Fibroblast of lung (primary cell): ENCODE measurements around the gene VPS37D. TPM values are rescaled to one million over a fixed set of nuclear protein-coding genes. Genes with fewer than 3 reads are reported as not detected.

Source experiments
- DNase-seq, 2 donors: peaks; one replicate each; pipeline versions ENCODE4 v3.0.0 to v3.0.0-alpha.2; 2010; ENCODE audit warnings: low read depth in 2 of 2
- H2AFZ ChIP-seq: 2 replicates; pipeline ENCODE4 v1.5.1; 2012; ENCODE audit warnings: low read length, control low read depth, inconsistent platforms
- H3K27ac ChIP-seq: 2 replicates; pipeline ENCODE4 v1.5.1; 2011; ENCODE audit warnings: low read length, control low read depth; ENCODE audit not compliant: insufficient read depth
- H3K27me3 ChIP-seq: 2 replicates; pipeline ENCODE4 v1.5.1; 2011; ENCODE audit warnings: mild to moderate bottlenecking, low read length; ENCODE audit not compliant: control insufficient read depth, insufficient read depth
- H3K36me3 ChIP-seq: 2 replicates; pipeline ENCODE4 v1.5.1; 2011; ENCODE audit warnings: low read length; ENCODE audit not compliant: control insufficient read depth, insufficient read depth
- H3K4me1 ChIP-seq: 2 replicates; pipeline ENCODE4 v1.5.1; 2011; ENCODE audit warnings: low read length; ENCODE audit not compliant: control insufficient read depth, insufficient read depth; ENCODE audit errors: extremely low read depth
- H3K4me2 ChIP-seq: 2 replicates; pipeline ENCODE4 v1.5.1; 2011; ENCODE audit warnings: low read length, control low read depth; ENCODE audit not compliant: insufficient read depth; ENCODE audit errors: extremely low read depth
- H3K4me3 ChIP-seq, 4 experiments: fragments of 200-600 bp in 1 of 4; sonication (generic) in 1 of 4; replicated peaks in 1 of 4; 2 replicates each; pipeline ENCODE4 v1.5.1; 2011 to 2016; ENCODE audit warnings: low read length in 4 of 4, low read depth in 3 of 4, mild to moderate bottlenecking in 3 of 4, control low read depth in 2 of 4, inconsistent platforms in 1 of 4, mixed read lengths in 1 of 4; ENCODE audit not compliant: insufficient read depth in 1 of 4; ENCODE audit errors: control extremely low read depth in 1 of 4
- H3K79me2 ChIP-seq: 2 replicates; pipeline ENCODE4 v1.5.1; 2012; ENCODE audit warnings: mild to moderate bottlenecking, low read length, inconsistent platforms; ENCODE audit not compliant: control insufficient read depth, insufficient read depth
- H3K9ac ChIP-seq: 2 replicates; pipeline ENCODE4 v1.5.1; 2011; ENCODE audit warnings: mild to moderate bottlenecking, low read length, control low read depth; ENCODE audit not compliant: insufficient read depth
- H3K9me3 ChIP-seq: 2 replicates; pipeline ENCODE4 v1.5.1; 2012; ENCODE audit warnings: low read depth, low read length; ENCODE audit not compliant: control insufficient read depth, insufficient read depth
- H4K20me1 ChIP-seq: 2 replicates; pipeline ENCODE4 v1.5.1; 2011; ENCODE audit warnings: low read length; ENCODE audit not compliant: control insufficient read depth, insufficient read depth; ENCODE audit errors: extremely low read depth
- CTCF ChIP-seq, 2 donors: IDR thresholded peaks in 1 of 2; conservative IDR thresholded peaks in 1 of 2; 1 replicate in 1 of 2; 2 replicates in 1 of 2; pipeline ENCODE4 v1.5.1; 2011 to 2012; ENCODE audit warnings: low read length in 2 of 2, control low read depth in 1 of 2, inconsistent platforms in 1 of 2, low read depth in 1 of 2, mild to moderate bottlenecking in 1 of 2
- EZH2 ChIP-seq: IDR thresholded peaks from 2 replicates; pipeline ENCODE4 v1.5.1; 2012; ENCODE audit warnings: low read length, control low read depth, mild to moderate bottlenecking; ENCODE audit errors: missing control alignments
- polyA plus RNA-seq, 2 donors: library from polyadenylated mRNA; depleted of rRNA in 1 of 2; stranded (reverse) in 1 of 2; unstranded in 1 of 2; fragments of >200 nt; gene quantifications; 2 replicates each; pipeline ENCODE4 v1.2.1, GENCODE V29; 2011 to 2012; ENCODE audit warnings: missing spikeins in 1 of 2
- total RNA-seq: library from RNA; depleted of rRNA; stranded (reverse); fragments of >200 nt; gene quantifications from 2 replicates; pipeline ENCODE4 v1.2.1, GENCODE V29; 2014

VPS37D gene
- total and polyA plus RNA-seq, 2 donors (not counting 1 experiment from before 2014, with no cell fraction given): 0.87 to 6.8 TPM

- H3K4me1 ChIP-seq: no peaks in the 10 kb centered on the region
- H3K9me3 ChIP-seq: no peaks in the 10 kb centered on the region
- DNase-seq: no peak
- no peaks in the 10 kb centered on the region for H4K20me1 ChIP-seq
- TF ChIP-seq EZH2 (no peak), CTCF (conservative IDR thresholded peaks at IDR 0.05 in 1 of 2, IDR thresholded peaks at IDR 0.05 in 1 of 2; ENCODE audit: low read depth in 1 of 2, low read length in 2 of 2) (peak in 1 of 2 donors; percentile 12)
- H3K4me2 ChIP-seq: no peak overlapping the region
- no peak overlapping the region for H3K9ac ChIP-seq
- peaks cover 38% of the 10 kb centered on the region for H3K27me3 ChIP-seq
- H3K27ac ChIP-seq: no peak overlapping the region
- no peaks in the 10 kb centered on the region for H3K79me2 ChIP-seq
- H3K36me3 ChIP-seq: no peaks in the 10 kb centered on the region
- H3K4me3 ChIP-seq: no peak overlapping the region
- no peak overlapping the region for H2AFZ ChIP-seq
These were observed 40.8 kb upstream of the VPS37D start for GRCh38 chr7:73626814-73627213.

GRCh38 chr7:73628504-73628903 lies 39.1 kb upstream of the VPS37D start:
- H3K9me3 ChIP-seq: no peaks in the 10 kb centered on the region
- no peak overlapping the region for H3K27ac ChIP-seq
- no peak for DNase-seq
- H3K4me2 ChIP-seq: no peak overlapping the region
- H3K4me3 ChIP-seq: no peak overlapping the region
- H3K36me3 ChIP-seq: no peaks in the 10 kb centered on the region
- no peaks in the 10 kb centered on the region for H4K20me1 ChIP-seq
- H3K79me2 ChIP-seq: no peaks in the 10 kb centered on the region
- TF ChIP-seq CTCF (conservative IDR thresholded peaks at IDR 0.05 in 1 of 2, IDR thresholded peaks at IDR 0.05 in 1 of 2; ENCODE audit: low read depth in 1 of 2, low read length in 2 of 2) (no peak), EZH2 (peak; percentile 52)
- no peak overlapping the region for H3K9ac ChIP-seq
- no peak overlapping the region for H2AFZ ChIP-seq
- H3K4me1 ChIP-seq: no peaks in the 10 kb centered on the region
- peaks cover 32% of the 10 kb centered on the region for H3K27me3 ChIP-seq

- H3K4me3 ChIP-seq: no peak overlapping the region
- no peaks in the 10 kb centered on the region for H3K4me1 ChIP-seq
- no peak overlapping the region for H3K9ac ChIP-seq
- no peak overlapping the region for H3K4me2 ChIP-seq
- H3K9me3 ChIP-seq: no peaks in the 10 kb centered on the region
- no peaks in the 10 kb centered on the region for H3K79me2 ChIP-seq
- H3K27me3 ChIP-seq: peaks cover 19% of the 10 kb centered on the region
- no peak overlapping the region for H2AFZ ChIP-seq
- H3K27ac ChIP-seq: no peak overlapping the region
- H4K20me1 ChIP-seq: no peaks in the 10 kb centered on the region
- DNase-seq: no peak
- H3K36me3 ChIP-seq: no peaks in the 10 kb centered on the region
- TF ChIP-seq EZH2 (no peak), CTCF (conservative IDR thresholded peaks at IDR 0.05 in 1 of 2, IDR thresholded peaks at IDR 0.05 in 1 of 2; ENCODE audit: low read depth in 1 of 2, low read length in 2 of 2) (no peak)
These were observed 36.1 kb upstream of the VPS37D start for GRCh38 chr7:73631558-73631957.
